ENCODE measurements around the gene TBX10. TPM values are rescaled to one million over a fixed set of nuclear protein-coding genes. Genes with fewer than 3 reads are reported as not detected.

The TBX10 gene
- total RNA-seq, 1 experiment from 2014 or later = not detected

DNA sequence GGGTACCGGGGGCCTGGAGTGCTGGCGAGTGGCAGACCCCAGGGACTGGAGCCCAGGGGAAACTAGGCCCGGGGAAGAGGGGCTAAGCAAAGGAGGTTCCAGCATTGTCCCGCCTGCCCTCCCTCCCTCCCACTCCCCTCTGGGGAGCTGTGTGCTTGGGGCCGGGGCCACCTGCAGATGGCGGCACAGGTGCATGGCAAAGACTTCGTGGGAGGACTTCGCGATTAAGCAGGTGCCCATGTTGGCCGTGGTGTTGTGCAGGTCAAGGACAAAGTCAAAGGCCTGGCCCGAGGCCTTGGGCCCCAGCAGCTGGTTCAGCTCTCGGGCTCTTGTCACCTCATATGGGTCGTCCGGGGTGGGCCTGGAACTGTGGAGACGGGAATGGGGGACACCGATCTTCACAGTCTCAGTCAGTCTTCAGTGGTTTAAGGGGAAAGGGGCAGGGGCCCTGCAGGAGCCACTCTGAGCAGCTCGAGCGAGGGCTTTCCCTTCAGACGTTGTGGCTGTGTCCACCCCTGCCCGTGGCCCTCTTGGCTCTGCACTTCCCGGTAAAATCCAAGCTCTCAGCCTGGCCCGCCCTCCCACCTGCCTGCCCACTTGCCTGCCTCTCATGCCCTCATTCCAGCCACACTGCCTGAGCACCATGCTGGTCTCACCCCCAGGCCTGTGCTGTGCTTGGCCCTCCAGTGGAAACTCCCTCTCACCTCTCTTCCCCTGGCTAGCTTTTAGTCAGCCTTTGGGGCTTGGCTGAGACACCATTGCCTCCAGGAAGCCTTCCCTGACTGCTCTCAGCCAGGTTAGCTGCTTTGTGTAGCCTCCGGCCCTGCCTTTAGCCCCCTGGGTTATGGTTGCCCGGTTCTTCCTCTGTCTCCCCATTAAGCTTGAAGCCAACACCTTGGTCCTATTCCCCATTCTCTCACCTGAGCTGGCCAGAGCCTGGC lies 6.2 kb upstream of the TBX10 start:
- no peak overlapping the region for H3K27ac ChIP-seq (ENCODE audit: low read depth, low read length)
- ChIA-PET RAD21 (ENCODE audit: low non-redundant PET in 1 of 2, low total read pairs in 2 of 2, uncharacterized antibody in 2 of 2, unreplicated experiment in 2 of 2) (interaction anchor here in 1 of 2 experiments (0.6 kb wide), 1 partner anchor 223 kb away, joined by 4 read pairs; no protein-coding TSS in a partner anchor), CTCF (interaction anchor here (0.9 to 2.5 kb wide), 2 partner anchors 14 to 16 kb away, joined by 3 to 10 read pairs; partner anchors contain the start of gene NUDT8), POLR2A (no interaction called here)
- no peaks in the 10 kb centered on the region; a peak in 2 of 4 replicates for H3K9me3 ChIP-seq (ENCODE audit: control insufficient read depth in 1 of 2, insufficient read depth in 1 of 2, low read depth in 1 of 2, low read length in 2 of 2)
- TF ChIP-seq YY1 (IDR thresholded peaks at IDR 0.05; ENCODE audit: extremely low read depth, insufficient replicate concordance, low read depth, low read length) (no peak), ZBTB33 (IDR thresholded peaks at IDR 0.05; ENCODE audit: extremely low read depth, insufficient replicate concordance, low read length) (no peak), FOSL1 (IDR thresholded peaks at IDR 0.05; ENCODE audit: low read depth) (no peak), JUND (IDR thresholded peaks at IDR 0.05) (no peak), RAD21 (IDR thresholded peaks at IDR 0.05; ENCODE audit: low read depth) (peak; percentile 35), POLR2AphosphoS5 (IDR thresholded peaks at IDR 0.05; ENCODE audit: low read depth, low read length) (no peak)
- H3K9me2 ChIP-seq (ENCODE audit: insufficient read depth) = no peaks in the 10 kb centered on the region
- no peaks in the 10 kb centered on the region for H3K36me3 ChIP-seq (ENCODE audit: control insufficient read depth in 1 of 2, insufficient read depth in 2 of 2, low read length in 2 of 2)
- no peaks in the 10 kb centered on the region for H3K79me2 ChIP-seq (ENCODE audit: insufficient read depth, low read length)
- no peak overlapping the region for H3K4me3 ChIP-seq (replicated peaks in 1 of 2; ENCODE audit: low read depth in 1 of 2, low read length in 2 of 2)
- DNase-seq (ENCODE audit: low read depth, low spot score) = no peak
- no peak overlapping the region for H3K9ac ChIP-seq (ENCODE audit: low read length)
- H3K4me2 ChIP-seq (ENCODE audit: low read length) = no peak overlapping the region
- ATAC-seq = no peak
- peaks cover 0 to 13% of the 10 kb centered on the region in 2 experiments; a peak in 2 of 4 replicates for H3K4me1 ChIP-seq (ENCODE audit: control insufficient read depth in 1 of 2, insufficient read depth in 2 of 2, low read length in 2 of 2)
- no peak overlapping the region for H2AFZ ChIP-seq (ENCODE audit: low read depth, low read length, poor library complexity, severe bottlenecking)
- H4K20me1 ChIP-seq (ENCODE audit: insufficient read depth) = no peaks in the 10 kb centered on the region
- no TSS peak for BruUV-seq (replicated peaks)
- H3K27me3 ChIP-seq (ENCODE audit: insufficient read depth, low read length) = no peaks in the 10 kb centered on the region
- intact Hi-C loops (cut with micrococcal nuclease) = loop anchor here (10.0 kb wide), 1 partner anchor 159 kb away; no protein-coding TSS in a partner anchor

All from HCT116 (cell line).